HepG2 (cell line): Measurements from ENCODE around the gene MTMR4. TPM values are rescaled to one million over a fixed set of nuclear protein-coding genes. Genes with fewer than 3 reads are reported as not detected.
A peak's percentile ranks its signal among the peaks of the same experiment; 100 is the strongest.

ENCODE experiments used
- ATAC-seq: fragments of 200-7000 bp; cut with Tn5 transposase; 3 replicates; pipeline ENCODE4 v1.9.1; 2020; ENCODE audit warnings: mild to moderate bottlenecking, moderate library complexity
- BruUV-seq: library from RNA; stranded (reverse); fragments of 400-500 nt; replicated peaks from 2 replicates; lab custom pipeline; 2021; lab: Mats Ljungman, UMichigan
- CTCF ChIA-PET: fragments of 300-600 bp; formaldehyde crosslinking; extraction: SDS; loops from one replicate; lab custom pipeline; 2021; ENCODE audit warnings: low total read pairs, inconsistent platforms, low intra/inter-chr PET ratio; lab: Yijun Ruan, JAX
- POLR2A ChIA-PET: fragments of 350-600 bp; sonication (Branson Sonifier 250); formaldehyde crosslinking; loops from one replicate; lab custom pipeline; 2020; ENCODE audit warnings: antibody characterized with exemption, inconsistent platforms; lab: Yijun Ruan, JAX
- DNase-seq: peaks from one replicate; pipeline ENCODE4 v3.0.0-alpha.2; 2015; ENCODE audit warnings: low spot score
- FAIRE-seq: peaks from 3 replicates; lab custom pipeline; 2011; peaks lifted over from hg19 to GRCh38; lab: Jason Lieb, UNC
- H2AFZ ChIP-seq: one replicate; pipeline ENCODE4 v1.6.1; 2011; ENCODE audit warnings: low read length, inconsistent platforms
- H3K27ac ChIP-seq: fragments of 300-600 bp; 3 replicates; pipeline ENCODE4 v1.8.0; 2011; ENCODE audit warnings: mixed run types, mild to moderate bottlenecking, mixed read lengths, low read length, inconsistent platforms; ENCODE audit not compliant: insufficient read depth; ENCODE audit errors: extremely low read length
- H3K27me3 ChIP-seq, 2 experiments: fragments of 200-600 bp in 1 of 2; 2 replicates in 1 of 2; 3 replicates in 1 of 2; pipeline versions ENCODE4 v1.6.0 to v1.8.0; 2011; ENCODE audit warnings: low read length in 2 of 2, mild to moderate bottlenecking in 2 of 2, moderate library complexity in 2 of 2, inconsistent platforms in 1 of 2; ENCODE audit not compliant: insufficient read depth in 2 of 2, control insufficient read depth in 1 of 2
- H3K36me3 ChIP-seq, 2 experiments: fragments of 200-600 bp in 1 of 2; replicated peaks in 1 of 2; 2 replicates in 1 of 2; 3 replicates in 1 of 2; pipeline versions ENCODE4 v1.5.1 to v1.8.0; 2011; ENCODE audit warnings: low read length in 2 of 2, inconsistent platforms in 1 of 2; ENCODE audit not compliant: insufficient read depth in 2 of 2, control insufficient read depth in 1 of 2
- H3K4me1 ChIP-seq: 2 replicates; pipeline ENCODE4 v1.5.1; 2012; ENCODE audit warnings: low read length, inconsistent platforms; ENCODE audit not compliant: insufficient read depth
- H3K4me2 ChIP-seq: 2 replicates; pipeline ENCODE4 v1.6.0; 2011; ENCODE audit warnings: low read depth, low read length, inconsistent platforms
- H3K4me3 ChIP-seq, 3 experiments: fragments of 200-600 bp in 1 of 3; sonication (generic), shearing (Covaris generic) in 1 of 3; replicated peaks in 1 of 3; 2 replicates each; pipeline ENCODE4 v1.5.1; 2011 to 2016; ENCODE audit warnings: low read length in 3 of 3, inconsistent platforms in 2 of 3, low read depth in 2 of 3, mild to moderate bottlenecking in 2 of 3, control low read depth in 1 of 3, mixed read lengths in 1 of 3; ENCODE audit not compliant: insufficient read depth in 1 of 3
- H3K79me2 ChIP-seq: one replicate; pipeline ENCODE4 v1.6.1; 2011; ENCODE audit warnings: low read length, inconsistent platforms; ENCODE audit not compliant: insufficient read depth
- H3K9ac ChIP-seq: 2 replicates; pipeline ENCODE4 v1.6.0; 2011; ENCODE audit warnings: mild to moderate bottlenecking, low read depth, low read length, inconsistent platforms; ENCODE audit not compliant: insufficient read depth
- H3K9me3 ChIP-seq: 2 replicates; pipeline ENCODE4 v1.5.1; 2012; ENCODE audit warnings: mild to moderate bottlenecking, low read length
- H4K20me1 ChIP-seq: 2 replicates; pipeline ENCODE4 v1.6.0; 2011; ENCODE audit warnings: inconsistent platforms, mild to moderate bottlenecking, low read length, moderate library complexity; ENCODE audit not compliant: insufficient read depth
- CBX5 ChIP-seq: sonication (generic); formaldehyde crosslinking; IDR thresholded peaks from 2 replicates; pipeline ENCODE4 v1.4.0; 2020; ENCODE audit warnings: missing genetic modification reagents, borderline replicate concordance
- DBP ChIP-seq: sonication (generic); formaldehyde crosslinking; IDR thresholded peaks from 2 replicates; pipeline ENCODE4 v1.4.0; 2020; ENCODE audit warnings: missing genetic modification reagents; ENCODE audit errors: not compliant biosample characterization
- E2F5 ChIP-seq: sonication (generic); formaldehyde crosslinking; conservative IDR thresholded peaks from 2 replicates; pipeline ENCODE4 v1.4.0; 2020; ENCODE audit warnings: missing genetic modification reagents
- FOXC1 ChIP-seq: sonication (generic); formaldehyde crosslinking; IDR thresholded peaks from 2 replicates; pipeline ENCODE4 v1.8.0; 2022; ENCODE audit warnings: mild to moderate bottlenecking, missing genetic modification reagents, borderline replicate concordance
- IRF1 ChIP-seq: sonication (generic); formaldehyde crosslinking; IDR thresholded peaks from 2 replicates; pipeline ENCODE4 v1.4.0; 2020; ENCODE audit warnings: low read depth, mild to moderate bottlenecking, missing genetic modification reagents
- NCOA1 ChIP-seq: sonication (generic); formaldehyde crosslinking; IDR thresholded peaks from 2 replicates; pipeline ENCODE4 v1.9.0; 2021; ENCODE audit warnings: missing genetic modification reagents
- NFE2 ChIP-seq: sonication (generic); formaldehyde crosslinking; IDR thresholded peaks from 2 replicates; pipeline ENCODE4 v1.4.0; 2020; ENCODE audit warnings: missing genetic modification reagents
- PLRG1 ChIP-seq: fragments of 450-650 bp; conservative IDR thresholded peaks from 2 replicates; pipeline ENCODE4 v1.6.1; 2016
- ZBTB7A ChIP-seq: sonication (generic); formaldehyde crosslinking; IDR thresholded peaks from 2 replicates; pipeline ENCODE4 v1.8.0; 2022; ENCODE audit warnings: mild to moderate bottlenecking, missing genetic modification reagents
- ZFP91 ChIP-seq: sonication (generic); formaldehyde crosslinking; IDR thresholded peaks from 2 replicates; pipeline ENCODE4 v1.9.0; 2022; ENCODE audit warnings: missing genetic modification reagents, mild to moderate bottlenecking, borderline replicate concordance
- ZNF280B ChIP-seq: sonication (generic); formaldehyde crosslinking; IDR thresholded peaks from 2 replicates; pipeline ENCODE4 v1.5.0; 2020; ENCODE audit warnings: missing genetic modification reagents, mild to moderate bottlenecking, borderline replicate concordance
- ZNF569 ChIP-seq: sonication (generic); formaldehyde crosslinking; IDR thresholded peaks from 2 replicates; pipeline ENCODE4 v1.5.0; 2020; ENCODE audit warnings: mild to moderate bottlenecking, missing genetic modification reagents, moderate library complexity, borderline replicate concordance
- ZNF570 ChIP-seq: sonication (generic); formaldehyde crosslinking; IDR thresholded peaks from 2 replicates; pipeline ENCODE4 v1.4.0; 2020; ENCODE audit warnings: mild to moderate bottlenecking, missing genetic modification reagents, borderline replicate concordance
- ZNF576 ChIP-seq: sonication (generic); formaldehyde crosslinking; IDR thresholded peaks from 2 replicates; pipeline ENCODE4 v1.4.0; 2020; ENCODE audit warnings: mild to moderate bottlenecking, missing genetic modification reagents
- ZNF589 ChIP-seq: sonication (generic); formaldehyde crosslinking; conservative IDR thresholded peaks from 2 replicates; pipeline ENCODE4 v1.8.0; 2022; ENCODE audit warnings: mild to moderate bottlenecking, moderate library complexity, missing genetic modification reagents
- ZNF891 ChIP-seq: sonication (generic); formaldehyde crosslinking; IDR thresholded peaks from 2 replicates; pipeline ENCODE4 v1.5.0; 2020; ENCODE audit warnings: mild to moderate bottlenecking, missing genetic modification reagents
- WGBS: methylation state at CpG from one replicate; pipeline ENCODE4 v1.1.6; 2017; ENCODE audit warnings: low lambda C conversion rate; 5-methylcytosine and 5-hydroxymethylcytosine counted together
- in situ Hi-C: cut with HindIII; loops from 2 replicates; pipeline ENCODE4 v1.10.0; 2017; ENCODE audit warnings: low pct_unique_long_range_greater_than_20kb; ENCODE audit not compliant: extremely low pct_ligation_motif_present
- intact Hi-C: fragments of 100-400 bp; cut with micrococcal nuclease; formaldehyde crosslinking; loops from one replicate; pipeline ENCODE4 v1.10.0; 2022; ENCODE audit not compliant: unreplicated experiment
- polyA plus RNA-seq, 8 experiments: library from polyadenylated mRNA; depleted of rRNA in 3 of 8; stranded (reverse) in 7 of 8; unstranded in 1 of 8; fragments of >200 nt; fragmentation: Illumina TruSeq in 4 of 8; extraction: Trizol in 4 of 8; gene quantifications; 2 replicates each; pipeline versions ENCODE4 v1.2.1 to v1.2.3, GENCODE V29; 2011 to 2016; ENCODE audit warnings: low read depth in 4 of 8, missing spikeins in 1 of 8, mixed read lengths in 1 of 8; ENCODE audit not compliant: insufficient read depth in 1 of 8
- total RNA-seq, 5 experiments: library from RNA; depleted of rRNA; stranded (reverse); fragments of >200 nt; fragmentation: Illumina TruSeq; extraction: Trizol; gene quantifications; 2 replicates each; pipeline ENCODE4 v1.2.3, GENCODE V29; 2016; ENCODE audit warnings: low read depth in 1 of 5

The MTMR4 gene
- total and polyA plus RNA-seq, 2 of the 13 experiments (the other 11 are each of a cell fraction or from before 2014, with no cell fraction given) = 62.5 to 65.1 TPM

- Histone ChIP-seq H3K9ac (peak overlapping the region; percentile 80), H3K27me3 (no peaks in the 10 kb centered on the region; a peak in 1 of 5 replicates), H4K20me1 (no peaks in the 10 kb centered on the region; the same call in 1 of the 2 replicates), H3K9me3 (no peaks in the 10 kb centered on the region), H3K4me1 (peaks cover 50% of the 10 kb centered on the region), H3K27ac (peak overlapping the region; percentile 51), H2AFZ (no peak overlapping the region), H3K4me3 (peak overlapping the region; percentile 80 to 89 (median 84)), H3K36me3 (peaks cover 18 to 48% of the 10 kb centered on the region in 2 experiments), H3K79me2 (peaks cover 30% of the 10 kb centered on the region), H3K4me2 (peak overlapping the region; percentile 93)
- in situ Hi-C loops (no loop called here), intact Hi-C loops (no loop called here)
- TF ChIP-seq ZNF589 (CRISPR knock-in tag) = no peak
- TF ChIP-seq FOXC1 (CRISPR knock-in tag) = no peak
- 0 out of 2 replicates have a peak, but pooled peaks have one; percentile 21 for TF ChIP-seq ZNF891 (CRISPR knock-in tag)
- TF ChIP-seq ZNF570 = no peak
- no peak for TF ChIP-seq ZNF569 (CRISPR knock-in tag)
- no peak for TF ChIP-seq DBP (CRISPR knock-in tag)
- TF ChIP-seq ZNF280B (CRISPR knock-in tag) = 0 out of 2 replicates have a peak, but pooled peaks have one; percentile 47
- TF ChIP-seq ZBTB7A (CRISPR knock-in tag) = 0 out of 2 replicates have a peak, but pooled peaks have one; percentile 12
- TF ChIP-seq E2F5 (CRISPR knock-in tag) = 0 out of 2 replicates have a peak, but pooled peaks have one; percentile 6
- TF ChIP-seq ZFP91 (CRISPR knock-in tag) = 0 out of 2 replicates have a peak, but pooled peaks have one; percentile 0
- no peak for TF ChIP-seq NFE2 (CRISPR knock-in tag)
- TF ChIP-seq CBX5 = no peak
- TF ChIP-seq ZNF576 (CRISPR knock-in tag) = no peak
- TF ChIP-seq IRF1 (CRISPR knock-in tag) = no peak
- no peak for TF ChIP-seq NCOA1
- TF ChIP-seq PLRG1 = no peak
- FAIRE-seq (no peak), DNase-seq (no peak), ATAC-seq (no peak)
- WGBS = 74% methylated on average over 14 of the region's 14 CpGs
- CTCF ChIA-PET = no interaction called here
- POLR2A ChIA-PET = interaction anchor here (1.2 to 3.5 kb wide), 3 partner anchors 11 to 118 kb away, joined by 3 to 34 read pairs (median 11); no protein-coding TSS in a partner anchor
- BruUV-seq = no TSS peak
Observed at GRCh38 chr17:58513267-58513964, 1.0 kb downstream of the MTMR4 start.
